ENCODE measurements around the gene IL17RE.
"Not testable (repeated sequence)": the region's sequence is repeated elsewhere in the genome, so short reads cannot be mapped to it uniquely, and the experiment has no call there.

The IL17RE gene

DNA sequence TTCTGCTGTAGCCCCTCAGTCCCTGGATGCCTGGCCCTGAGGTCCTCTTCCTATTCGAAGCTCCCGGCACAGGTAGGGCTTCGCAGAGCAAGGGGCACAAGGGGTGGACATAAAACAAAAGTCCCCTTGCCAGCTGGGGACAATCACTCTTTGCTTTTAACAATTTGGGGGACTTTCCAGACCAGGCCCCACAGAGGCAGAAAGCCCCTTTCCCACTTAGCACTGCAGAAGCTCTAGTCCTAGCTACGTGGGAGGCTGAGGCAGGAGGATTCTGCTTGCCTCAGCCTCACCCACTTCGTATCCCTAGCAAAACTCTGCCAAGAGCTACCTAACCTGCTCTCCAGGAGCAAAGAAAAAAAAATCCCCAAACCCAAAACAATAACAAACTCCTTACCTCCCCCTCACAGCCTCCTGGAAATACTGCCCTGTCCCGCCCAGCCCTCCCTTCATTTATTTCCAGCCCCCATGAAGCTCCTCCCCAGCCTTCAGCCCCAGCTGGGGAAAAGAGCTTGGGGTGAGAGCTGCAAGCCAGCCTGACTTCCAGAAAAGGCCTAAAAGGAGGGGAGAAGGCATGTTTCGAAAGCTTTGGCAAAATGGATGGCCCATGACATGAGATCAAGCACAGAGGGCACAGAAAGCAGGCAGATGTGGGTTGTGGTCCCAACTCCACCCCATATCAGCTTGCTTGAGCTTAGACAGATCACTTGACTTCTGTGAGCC lies 22.7 kb upstream of the IL17RE start, which contains the start of gene CIDEC:
Gene CIDEC, minus strand, starts transcription at position 424 of the 720 bp plus-strand sequence. CDS start 1,767 bp downstream, outside the sequence.
- DNase-seq (ENCODE audit: low spot score), result no peak

DNA sequence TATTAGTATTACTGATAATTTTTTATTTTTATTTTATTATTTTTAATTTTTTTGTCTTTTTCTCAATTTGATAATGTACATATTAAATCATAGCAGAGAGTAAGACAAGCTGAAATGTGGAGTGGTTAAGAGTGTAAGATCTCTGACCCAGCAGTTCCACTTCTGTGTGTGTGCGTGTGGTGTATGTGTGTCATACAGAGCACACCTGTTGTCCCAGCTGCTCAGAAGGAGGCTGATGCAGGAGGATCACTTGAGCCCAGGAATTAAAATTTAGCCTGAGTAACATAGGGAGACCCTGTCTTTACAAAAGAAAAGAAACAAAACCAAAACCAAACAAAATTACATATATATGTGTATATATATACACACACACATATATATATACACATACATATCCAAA lies 21.2 kb upstream of the IL17RE start:
- DNase-seq (ENCODE audit: low spot score), result no peak

DNA sequence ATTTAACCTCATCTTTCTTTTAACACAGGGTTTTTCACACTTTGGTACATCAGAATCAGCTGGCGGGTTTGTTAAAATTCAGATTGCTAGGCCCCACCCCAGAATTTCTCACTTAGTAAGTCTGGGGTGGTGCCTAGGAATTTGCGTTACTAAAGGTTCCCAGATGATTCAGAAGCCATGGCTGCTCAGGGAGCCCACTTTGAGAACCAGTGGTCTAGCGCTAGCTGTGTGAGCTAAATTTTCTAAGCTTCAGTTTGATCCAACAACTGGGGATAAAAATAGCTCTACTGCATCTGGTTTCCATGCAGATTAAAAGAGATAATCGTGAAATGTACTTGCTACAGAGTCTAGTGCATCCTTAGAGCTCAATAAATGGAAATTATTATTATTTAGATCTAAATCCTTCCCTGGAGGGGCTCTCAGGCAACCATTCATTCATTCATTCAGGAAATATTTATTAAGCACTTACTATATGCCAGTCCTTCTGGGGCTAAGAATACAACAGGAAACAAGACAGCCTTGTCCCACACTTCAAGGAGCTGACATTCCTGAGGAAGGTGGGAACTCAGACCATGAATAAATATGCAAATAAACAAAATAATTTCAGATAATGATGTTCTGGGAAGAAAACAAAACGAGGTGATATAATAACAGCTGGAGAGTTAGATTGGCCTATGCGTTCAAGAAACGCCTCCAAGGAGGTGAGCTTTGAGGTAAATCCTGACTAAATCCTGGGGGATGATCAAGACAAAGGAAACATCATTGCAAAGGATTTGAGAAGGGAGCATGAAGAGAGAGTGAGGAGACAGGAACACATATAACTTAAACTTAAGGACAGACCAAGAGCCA lies 18.7 kb upstream of the IL17RE start:
- DNase-seq (ENCODE audit: low spot score), result no peak

GRCh38 chr3:9884555-9885165 lies 18.0 kb upstream of the IL17RE start:
- no peak for DNase-seq (ENCODE audit: low spot score)

- DNase-seq (ENCODE audit: low spot score), result no peak
Observed at GRCh38 chr3:9886328-9886727, 16.3 kb upstream of the IL17RE start.

- DNase-seq (ENCODE audit: low spot score), result no peak
Observed at GRCh38 chr3:9887480-9887879, 15.2 kb upstream of the IL17RE start.

DNA sequence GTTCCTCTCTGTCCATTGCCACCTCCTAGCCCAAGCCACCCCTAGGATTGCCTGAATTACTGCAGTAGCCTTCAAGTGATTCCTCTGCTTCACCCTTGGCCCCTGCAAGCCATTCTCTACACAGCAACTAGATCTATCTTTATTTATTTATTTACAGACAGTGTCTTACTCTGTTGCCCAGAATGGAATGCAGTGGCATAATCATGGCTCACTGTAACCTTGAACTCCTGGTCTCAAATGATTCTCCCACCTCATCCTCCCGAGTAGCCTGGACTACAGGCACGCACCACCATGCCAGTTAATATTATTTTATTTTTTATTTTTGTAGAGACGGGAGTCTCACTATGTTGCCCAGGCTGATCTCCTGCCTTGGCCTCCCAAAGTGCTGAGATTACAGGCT lies 14.1 kb upstream of the IL17RE start:
- no peak for DNase-seq (ENCODE audit: low spot score)

- DNase-seq (ENCODE audit: low spot score), result no peak
Observed at GRCh38 chr3:9889405-9889804, 13.2 kb upstream of the IL17RE start.

DNA sequence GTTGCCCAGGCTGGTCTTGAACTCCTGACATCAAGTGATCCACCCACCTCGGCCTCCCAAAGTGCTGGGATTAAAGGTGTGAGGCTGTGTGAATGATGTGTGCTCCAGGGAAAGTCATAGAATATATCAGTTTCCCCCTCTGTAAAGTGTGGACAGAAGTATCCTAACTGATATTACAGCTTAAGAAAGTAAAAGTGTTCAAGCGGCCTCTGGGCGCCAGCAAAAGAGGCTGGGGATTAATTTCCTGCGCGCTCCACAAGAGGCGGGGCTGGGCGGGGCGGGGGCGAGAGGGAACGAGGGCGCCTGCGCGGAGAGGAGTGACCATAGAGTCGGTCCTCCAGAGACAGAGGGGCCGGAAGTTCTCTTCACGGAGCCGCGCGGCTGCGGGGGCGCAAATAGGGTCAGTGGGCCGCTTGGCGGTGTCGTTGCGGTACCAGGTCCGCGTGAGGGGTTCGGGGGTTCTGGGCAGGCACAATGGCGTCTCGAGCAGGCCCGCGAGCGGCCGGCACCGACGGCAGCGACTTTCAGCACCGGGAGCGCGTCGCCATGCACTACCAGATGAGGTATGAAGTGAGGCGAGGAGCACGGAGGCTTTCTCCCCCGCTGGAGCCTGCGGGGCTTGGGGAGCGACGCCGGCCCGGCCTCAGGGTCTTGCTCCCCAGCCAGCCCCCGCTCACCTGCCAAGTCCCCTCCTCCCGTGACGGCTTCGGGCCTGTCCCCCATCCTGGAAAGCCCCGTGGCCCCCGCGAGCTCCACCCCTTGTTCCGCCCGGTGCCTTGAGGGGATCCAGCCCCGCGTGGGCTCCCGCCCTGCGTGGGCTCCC lies 12.2 kb upstream of the IL17RE start, which contains the start of gene JAGN1:
Gene JAGN1, plus strand, starts transcription at position 362 of the 823 bp plus-strand sequence. Its CDS starts 113 bp downstream, at position 475.
- peak; percentile 87 for DNase-seq (ENCODE audit: low spot score)

- no peak for DNase-seq (ENCODE audit: low spot score)
Observed at GRCh38 chr3:9891072-9891622, 11.5 kb upstream of the IL17RE start.

DNA sequence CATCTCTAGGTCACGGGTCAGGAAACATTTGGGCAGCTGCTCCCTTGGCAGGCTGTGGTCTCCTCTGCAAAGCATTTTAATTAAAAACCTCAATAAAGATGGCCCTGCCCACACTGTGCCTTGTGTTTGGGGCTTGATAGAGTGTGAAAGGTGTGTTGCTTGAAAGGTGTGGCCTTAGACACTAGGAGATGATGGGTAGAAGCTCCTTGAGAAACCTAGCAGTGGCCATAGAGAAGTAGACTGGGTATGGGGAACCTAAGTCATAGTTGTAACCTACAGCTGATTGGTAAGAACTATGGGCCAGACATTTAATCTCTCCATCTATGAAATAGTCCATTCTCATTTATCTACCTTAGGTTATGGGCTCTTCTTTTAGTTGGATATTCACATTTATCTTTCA lies 8.9 kb upstream of the IL17RE start:
- no peak for DNase-seq (ENCODE audit: low spot score)

DNA sequence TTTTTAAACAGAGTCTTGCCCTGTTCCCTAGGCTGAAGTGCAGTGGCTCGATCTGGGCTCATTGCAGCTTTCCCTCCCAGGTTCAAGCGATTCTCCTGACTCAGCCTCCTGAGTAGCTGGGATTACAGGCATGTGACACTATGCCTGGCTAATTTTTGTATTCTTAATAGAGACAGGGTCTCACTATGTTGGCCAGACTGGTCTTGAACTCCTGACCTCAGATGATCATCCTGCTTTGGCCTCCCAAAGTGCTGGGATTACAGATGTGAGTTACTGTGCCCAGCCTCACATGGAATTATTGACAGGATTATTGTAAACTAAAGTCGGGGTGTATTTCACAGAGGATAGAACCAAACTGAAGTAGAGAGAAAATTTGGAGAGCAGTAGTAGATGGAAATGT lies 6.9 kb upstream of the IL17RE start:
- not testable (repeated sequence) for DNase-seq (ENCODE audit: low spot score)

DNA sequence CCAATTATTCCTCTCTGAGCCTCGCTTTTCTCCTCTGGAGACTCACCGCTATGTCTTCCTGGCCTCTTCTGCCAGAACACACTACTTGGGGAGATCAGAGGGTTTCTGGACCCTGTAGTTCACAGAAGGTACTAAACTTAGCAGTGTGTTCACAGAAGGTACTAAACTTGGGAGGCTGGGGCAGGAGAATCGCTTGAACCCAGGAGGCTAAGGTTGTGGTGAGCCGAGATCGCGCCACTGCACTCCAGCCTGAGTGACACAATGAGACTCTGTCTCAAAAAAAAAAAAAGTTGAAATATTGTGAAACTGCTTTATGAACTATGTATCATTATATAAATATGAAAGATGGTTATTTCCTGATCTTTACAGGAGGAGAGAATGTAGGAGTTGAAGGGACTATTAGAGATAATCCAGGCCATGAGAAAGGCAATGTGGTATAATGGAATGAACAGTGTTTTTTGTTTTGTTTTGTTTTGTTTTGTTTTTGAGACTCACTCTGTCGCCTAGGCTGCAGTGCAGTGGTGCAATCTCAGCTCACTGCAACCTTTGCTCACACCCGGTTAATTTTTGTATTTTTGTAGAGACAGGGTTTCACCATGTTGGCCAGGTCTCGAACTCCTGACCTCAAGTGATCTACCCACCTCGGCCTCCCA lies 5.8 kb upstream of the IL17RE start:
- not testable (repeated sequence) for DNase-seq (ENCODE audit: low spot score)

- no peak for DNase-seq (ENCODE audit: low spot score)
Observed at GRCh38 chr3:9897408-9898372, 5.0 kb upstream of the IL17RE start.

GRCh38 chr3:9898467-9899241 lies 4.0 kb upstream of the IL17RE start:
- DNase-seq (ENCODE audit: low spot score), result no peak

DNA sequence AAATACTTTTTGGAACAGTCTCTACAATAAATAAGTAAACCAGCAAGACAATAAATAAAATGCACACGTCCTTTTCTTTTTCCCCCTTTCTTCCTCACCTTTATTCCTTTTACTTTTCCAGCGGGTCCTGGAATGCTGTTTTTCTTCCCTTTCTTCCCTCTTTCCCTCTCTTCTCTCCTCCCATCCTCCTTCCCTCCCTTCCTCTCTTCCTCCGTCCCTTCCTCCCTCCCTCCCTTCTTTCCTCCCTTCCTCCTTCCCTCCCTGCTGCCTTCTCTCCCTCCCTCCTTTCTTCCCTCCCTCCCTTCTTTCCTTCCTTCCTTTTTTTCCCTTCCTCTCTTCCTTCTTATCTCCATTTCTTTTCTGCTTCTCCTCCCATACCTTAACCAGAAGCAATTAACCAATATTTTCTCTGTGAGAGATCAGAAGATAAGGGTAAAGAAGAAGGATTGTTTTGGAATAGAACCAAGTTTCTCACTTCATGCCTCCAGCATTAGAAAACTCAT lies 3.3 kb upstream of the IL17RE start:
- DNase-seq (ENCODE audit: low spot score), result no peak

DNA sequence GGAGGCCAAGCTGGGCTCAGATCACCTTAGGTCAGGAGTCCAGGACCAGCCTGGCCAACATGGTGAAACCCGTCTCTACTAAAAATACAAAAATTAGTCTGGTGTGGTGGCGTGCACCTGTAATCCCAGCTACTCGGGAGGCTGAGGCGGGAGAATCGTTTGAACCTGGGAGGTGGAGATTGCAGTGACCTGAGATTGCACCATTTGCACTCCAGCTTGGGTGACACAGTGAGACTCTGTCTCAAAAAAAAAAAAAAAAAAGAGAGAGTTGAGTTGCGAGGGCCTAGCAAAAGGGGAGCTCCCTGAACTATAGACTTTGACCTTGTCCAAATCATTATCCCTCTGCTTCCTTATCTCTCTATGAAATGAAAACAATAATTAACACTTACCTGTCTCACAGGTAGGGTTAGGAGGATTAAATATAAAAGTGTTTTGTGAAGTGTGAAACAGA lies 1.7 kb upstream of the IL17RE start:
- not testable (repeated sequence) for DNase-seq (ENCODE audit: low spot score)

GRCh38 chr3:9901967-9902366 lies 681 bp upstream of the IL17RE start:
- DNase-seq (ENCODE audit: low spot score), result no peak

- DNase-seq (ENCODE audit: low spot score), result peak; percentile 79
Observed at GRCh38 chr3:9903238-9903624, 583 bp downstream of the IL17RE start.

Measured in kidney capillary endothelial cell (primary cell).